HepG2 (cell line): ENCODE results near the gene PTPRD. TPM values are rescaled to one million over a fixed set of nuclear protein-coding genes. Genes with fewer than 3 reads are reported as not detected.

Experiments
- ATAC-seq: fragments of 200-7000 bp; cut with Tn5 transposase; 3 replicates; pipeline ENCODE4 v1.9.1; 2020; ENCODE audit warnings: mild to moderate bottlenecking, moderate library complexity
- BruUV-seq: library from RNA; stranded (reverse); fragments of 400-500 nt; replicated peaks from 2 replicates; lab custom pipeline; 2021; lab: Mats Ljungman, UMichigan
- CTCF ChIA-PET: fragments of 300-600 bp; formaldehyde crosslinking; extraction: SDS; loops from one replicate; lab custom pipeline; 2021; ENCODE audit warnings: low total read pairs, inconsistent platforms, low intra/inter-chr PET ratio; lab: Yijun Ruan, JAX
- POLR2A ChIA-PET: fragments of 350-600 bp; sonication (Branson Sonifier 250); formaldehyde crosslinking; loops from one replicate; lab custom pipeline; 2020; ENCODE audit warnings: antibody characterized with exemption, inconsistent platforms; lab: Yijun Ruan, JAX
- DNase-seq: peaks from one replicate; pipeline ENCODE4 v3.0.0-alpha.2; 2015; ENCODE audit warnings: low spot score
- FAIRE-seq: peaks from 3 replicates; lab custom pipeline; 2011; peaks lifted over from hg19 to GRCh38; lab: Jason Lieb, UNC
- H2AFZ ChIP-seq: one replicate; pipeline ENCODE4 v1.6.1; 2011; ENCODE audit warnings: low read length, inconsistent platforms
- H3K27ac ChIP-seq: fragments of 300-600 bp; 3 replicates; pipeline ENCODE4 v1.8.0; 2011; ENCODE audit warnings: mixed run types, mild to moderate bottlenecking, mixed read lengths, low read length, inconsistent platforms; ENCODE audit not compliant: insufficient read depth; ENCODE audit errors: extremely low read length
- H3K27me3 ChIP-seq, 2 experiments: fragments of 200-600 bp in 1 of 2; 2 replicates in 1 of 2; 3 replicates in 1 of 2; pipeline versions ENCODE4 v1.6.0 to v1.8.0; 2011; ENCODE audit warnings: low read length in 2 of 2, mild to moderate bottlenecking in 2 of 2, moderate library complexity in 2 of 2, inconsistent platforms in 1 of 2; ENCODE audit not compliant: insufficient read depth in 2 of 2, control insufficient read depth in 1 of 2
- H3K36me3 ChIP-seq, 2 experiments: fragments of 200-600 bp in 1 of 2; replicated peaks in 1 of 2; 2 replicates in 1 of 2; 3 replicates in 1 of 2; pipeline versions ENCODE4 v1.5.1 to v1.8.0; 2011; ENCODE audit warnings: low read length in 2 of 2, inconsistent platforms in 1 of 2; ENCODE audit not compliant: insufficient read depth in 2 of 2, control insufficient read depth in 1 of 2
- H3K4me1 ChIP-seq: 2 replicates; pipeline ENCODE4 v1.5.1; 2012; ENCODE audit warnings: low read length, inconsistent platforms; ENCODE audit not compliant: insufficient read depth
- H3K4me2 ChIP-seq: 2 replicates; pipeline ENCODE4 v1.6.0; 2011; ENCODE audit warnings: low read depth, low read length, inconsistent platforms
- H3K4me3 ChIP-seq, 3 experiments: fragments of 200-600 bp in 1 of 3; sonication (generic), shearing (Covaris generic) in 1 of 3; replicated peaks in 1 of 3; 2 replicates each; pipeline ENCODE4 v1.5.1; 2011 to 2016; ENCODE audit warnings: low read length in 3 of 3, inconsistent platforms in 2 of 3, low read depth in 2 of 3, mild to moderate bottlenecking in 2 of 3, control low read depth in 1 of 3, mixed read lengths in 1 of 3; ENCODE audit not compliant: insufficient read depth in 1 of 3
- H3K79me2 ChIP-seq: one replicate; pipeline ENCODE4 v1.6.1; 2011; ENCODE audit warnings: low read length, inconsistent platforms; ENCODE audit not compliant: insufficient read depth
- H3K9ac ChIP-seq: 2 replicates; pipeline ENCODE4 v1.6.0; 2011; ENCODE audit warnings: mild to moderate bottlenecking, low read depth, low read length, inconsistent platforms; ENCODE audit not compliant: insufficient read depth
- H3K9me3 ChIP-seq: 2 replicates; pipeline ENCODE4 v1.5.1; 2012; ENCODE audit warnings: mild to moderate bottlenecking, low read length
- H4K20me1 ChIP-seq: 2 replicates; pipeline ENCODE4 v1.6.0; 2011; ENCODE audit warnings: inconsistent platforms, mild to moderate bottlenecking, low read length, moderate library complexity; ENCODE audit not compliant: insufficient read depth
- CHD4 ChIP-seq: fragments of 200-600 bp; sonication (generic); IDR thresholded peaks from 2 replicates; pipeline ENCODE4 v1.7.0; 2017; ENCODE audit warnings: mild to moderate bottlenecking, low read length, borderline replicate concordance
- GLI4 ChIP-seq: sonication (generic); formaldehyde crosslinking; IDR thresholded peaks from 2 replicates; pipeline ENCODE4 v1.5.1; 2020; ENCODE audit warnings: missing genetic modification reagents, mild to moderate bottlenecking, moderate library complexity, borderline replicate concordance
- HOXA7 ChIP-seq: sonication (generic); formaldehyde crosslinking; IDR thresholded peaks from 2 replicates; pipeline ENCODE4 v1.8.1; 2022; ENCODE audit warnings: mild to moderate bottlenecking, missing genetic modification reagents, moderate library complexity
- JUN ChIP-seq: sonication (generic); formaldehyde crosslinking; IDR thresholded peaks from 2 replicates; pipeline ENCODE4 v1.4.0; 2020; ENCODE audit warnings: mild to moderate bottlenecking, missing genetic modification reagents
- MXD4 ChIP-seq: IDR thresholded peaks from 2 replicates; pipeline ENCODE4 v1.6.1; 2016; ENCODE audit warnings: mild to moderate bottlenecking, missing biosample characterization, missing genetic modification reagents
- NR2F1 ChIP-seq, 2 experiments: fragments of 450-650 bp in 1 of 2; formaldehyde crosslinking in 1 of 2; IDR thresholded peaks; 2 replicates each; pipeline versions ENCODE4 v1.5.0 to v1.6.1; 2016 to 2020; ENCODE audit warnings: mild to moderate bottlenecking in 1 of 2, missing compliant biosample characterization in 1 of 2, missing genetic modification reagents in 1 of 2, moderate library complexity in 1 of 2
- PAX8 ChIP-seq: sonication (generic); formaldehyde crosslinking; IDR thresholded peaks from 2 replicates; pipeline ENCODE4 v1.8.0; 2022; ENCODE audit warnings: mild to moderate bottlenecking, missing genetic modification reagents, borderline replicate concordance
- RBM22 ChIP-seq: fragments of 200-400 bp; formaldehyde crosslinking; optimal IDR thresholded peaks from 2 replicates; pipeline ENCODE3; 2017; ENCODE audit warnings: mild to moderate bottlenecking, low read length, moderate library complexity
- RBM39 ChIP-seq: fragments of 200-400 bp; formaldehyde crosslinking; IDR thresholded peaks from one replicate; pipeline ENCODE4 v1.6.1; 2018; ENCODE audit warnings: antibody characterized with exemption, mild to moderate bottlenecking, low read depth, low read length; ENCODE audit not compliant: poor library complexity, severe bottlenecking
- SP2 ChIP-seq: sonication (generic); formaldehyde crosslinking; IDR thresholded peaks from 2 replicates; pipeline ENCODE4 v1.5.1; 2020; ENCODE audit warnings: mild to moderate bottlenecking, missing genetic modification reagents
- TCF7L2 ChIP-seq: IDR thresholded peaks from 2 replicates; pipeline ENCODE4 v1.6.1; 2011; ENCODE audit warnings: mild to moderate bottlenecking, low read depth, low read length, moderate library complexity
- THYN1 ChIP-seq: sonication (generic); formaldehyde crosslinking; IDR thresholded peaks from 2 replicates; pipeline ENCODE4 v1.8.1; 2023; ENCODE audit warnings: low read depth, mild to moderate bottlenecking, moderate library complexity, missing genetic modification reagents, borderline replicate concordance
- ZFP41 ChIP-seq: sonication (generic); formaldehyde crosslinking; IDR thresholded peaks from 2 replicates; pipeline ENCODE4 v1.4.0; 2020; ENCODE audit warnings: mild to moderate bottlenecking, missing genetic modification reagents, borderline replicate concordance
- ZFYVE20 ChIP-seq: sonication (generic); formaldehyde crosslinking; IDR thresholded peaks from 2 replicates; pipeline ENCODE4 v1.8.0; 2023; ENCODE audit warnings: low read depth, mild to moderate bottlenecking, moderate library complexity, missing genetic modification reagents, borderline replicate concordance
- ZNF143 ChIP-seq: sonication (generic); formaldehyde crosslinking; IDR thresholded peaks from 2 replicates; pipeline ENCODE4 v1.4.0; 2020; ENCODE audit warnings: missing genetic modification reagents
- ZNF251 ChIP-seq: sonication (generic); formaldehyde crosslinking; IDR thresholded peaks from 2 replicates; pipeline ENCODE4 v1.9.0; 2021; ENCODE audit warnings: mild to moderate bottlenecking, missing genetic modification reagents
- ZNF773 ChIP-seq: sonication (generic); formaldehyde crosslinking; IDR thresholded peaks from 2 replicates; pipeline ENCODE4 v1.4.0; 2020; ENCODE audit warnings: missing genetic modification reagents, borderline replicate concordance
- ZSCAN29 ChIP-seq: sonication (generic); formaldehyde crosslinking; conservative IDR thresholded peaks from 2 replicates; pipeline ENCODE4 v1.4.0; 2020; ENCODE audit warnings: mild to moderate bottlenecking, missing genetic modification reagents
- WGBS: methylation state at CpG from one replicate; pipeline ENCODE4 v1.1.6; 2017; ENCODE audit warnings: low lambda C conversion rate; 5-methylcytosine and 5-hydroxymethylcytosine counted together
- in situ Hi-C: cut with HindIII; loops from 2 replicates; pipeline ENCODE4 v1.10.0; 2017; ENCODE audit warnings: low pct_unique_long_range_greater_than_20kb; ENCODE audit not compliant: extremely low pct_ligation_motif_present
- intact Hi-C: fragments of 100-400 bp; cut with micrococcal nuclease; formaldehyde crosslinking; loops from one replicate; pipeline ENCODE4 v1.10.0; 2022; ENCODE audit not compliant: unreplicated experiment
- polyA plus RNA-seq, 8 experiments: library from polyadenylated mRNA; depleted of rRNA in 3 of 8; stranded (reverse) in 7 of 8; unstranded in 1 of 8; fragments of >200 nt; fragmentation: Illumina TruSeq in 4 of 8; extraction: Trizol in 4 of 8; gene quantifications; 2 replicates each; pipeline versions ENCODE4 v1.2.1 to v1.2.3, GENCODE V29; 2011 to 2016; ENCODE audit warnings: low read depth in 4 of 8, missing spikeins in 1 of 8, mixed read lengths in 1 of 8; ENCODE audit not compliant: insufficient read depth in 1 of 8
- total RNA-seq, 5 experiments: library from RNA; depleted of rRNA; stranded (reverse); fragments of >200 nt; fragmentation: Illumina TruSeq; extraction: Trizol; gene quantifications; 2 replicates each; pipeline ENCODE4 v1.2.3, GENCODE V29; 2016; ENCODE audit warnings: low read depth in 1 of 5
- TF ChIP-seq, protein P1 (sequence below): sonication (generic); formaldehyde crosslinking; IDR thresholded peaks from 2 replicates; pipeline ENCODE4 v1.4.0; 2020; ENCODE audit warnings: missing genetic modification reagents

PTPRD gene
- total and polyA plus RNA-seq, 2 of the 13 experiments (the other 11 are each of a cell fraction or from before 2014, with no cell fraction given), result 0.05 TPM; not detected in 1

DNA sequence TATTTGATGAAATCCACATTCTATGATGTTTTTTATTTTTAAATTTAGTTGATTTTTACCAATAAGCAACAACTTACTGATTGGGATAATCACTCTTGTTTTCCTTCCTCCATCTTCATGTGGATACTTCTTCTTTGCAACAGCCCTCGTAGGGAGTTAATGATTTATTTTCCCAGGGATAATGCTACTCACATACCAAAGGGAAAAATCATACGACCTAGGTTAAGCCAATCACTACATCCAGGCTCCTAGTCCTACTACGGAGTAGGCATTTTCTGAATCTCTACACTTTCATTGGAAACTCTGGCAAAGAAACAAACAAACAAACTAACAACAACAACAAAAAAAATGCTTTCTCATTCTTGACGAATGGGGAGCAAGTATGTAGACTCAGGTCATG lies 663.4 kb downstream of the PTPRD start:
- Histone ChIP-seq H4K20me1 (no peaks in the 10 kb centered on the region), H3K36me3 (no peaks in the 10 kb centered on the region), H3K4me2 (no peak overlapping the region), H3K4me3 (no peak overlapping the region), H3K27ac (no peak overlapping the region), H3K4me1 (no peaks in the 10 kb centered on the region), H3K27me3 (no peaks in the 10 kb centered on the region), H2AFZ (no peak overlapping the region), H3K79me2 (no peaks in the 10 kb centered on the region), H3K9ac (no peak overlapping the region), H3K9me3 (no peaks in the 10 kb centered on the region)
- DNase-seq (no peak), FAIRE-seq (no peak), ATAC-seq (peak; percentile 58)
- WGBS, result 10% methylated on average over 4 of the region's 4 CpGs
- POLR2A ChIA-PET, result no interaction called here
- TF ChIP-seq, protein P1, sequence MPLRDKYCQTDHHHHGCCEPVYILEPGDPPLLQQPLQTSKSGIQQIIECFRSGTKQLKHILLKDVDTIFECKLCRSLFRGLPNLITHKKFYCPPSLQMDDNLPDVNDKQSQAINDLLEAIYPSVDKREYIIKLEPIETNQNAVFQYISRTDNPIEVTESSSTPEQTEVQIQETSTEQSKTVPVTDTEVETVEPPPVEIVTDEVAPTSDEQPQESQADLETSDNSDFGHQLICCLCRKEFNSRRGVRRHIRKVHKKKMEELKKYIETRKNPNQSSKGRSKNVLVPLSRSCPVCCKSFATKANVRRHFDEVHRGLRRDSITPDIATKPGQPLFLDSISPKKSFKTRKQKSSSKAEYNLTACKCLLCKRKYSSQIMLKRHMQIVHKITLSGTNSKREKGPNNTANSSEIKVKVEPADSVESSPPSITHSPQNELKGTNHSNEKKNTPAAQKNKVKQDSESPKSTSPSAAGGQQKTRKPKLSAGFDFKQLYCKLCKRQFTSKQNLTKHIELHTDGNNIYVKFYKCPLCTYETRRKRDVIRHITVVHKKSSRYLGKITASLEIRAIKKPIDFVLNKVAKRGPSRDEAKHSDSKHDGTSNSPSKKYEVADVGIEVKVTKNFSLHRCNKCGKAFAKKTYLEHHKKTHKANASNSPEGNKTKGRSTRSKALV (CRISPR knock-in tag), result no peak
- TF ChIP-seq ZNF773 (CRISPR knock-in tag) (no peak), MXD4 (no peak), ZFYVE20 (CRISPR knock-in tag) (no peak), RBM22 (no peak), PAX8 (CRISPR knock-in tag) (no peak), SP2 (CRISPR knock-in tag) (no peak), THYN1 (no peak), JUN (no peak), ZFP41 (CRISPR knock-in tag) (no peak), ZNF251 (no peak), RBM39 (no peak), NR2F1 (CRISPR knock-in tag; IDR thresholded peaks at IDR 0.05) (no peak), HOXA7 (CRISPR knock-in tag) (no peak), GLI4 (CRISPR knock-in tag) (no peak), TCF7L2 (no peak), CHD4 (no peak), ZSCAN29 (CRISPR knock-in tag) (no peak), ZNF143 (CRISPR knock-in tag) (no peak)
- in situ Hi-C loops (loop anchor here (10.0 kb wide), 1 partner anchor 345 kb away; no protein-coding TSS in a partner anchor), intact Hi-C loops (no loop called here)
- BruUV-seq, result no TSS peak
- CTCF ChIA-PET, result no interaction called here
